OCI-LY3 (cell line): ENCODE data around the gene PHYKPL.

ENCODE experiments used
- CTCF ChIP-seq: fragments of 200-600, 300-600 bp; sonication (generic); IDR thresholded peaks from 2 replicates; pipeline ENCODE4 v1.5.1; 2014; ENCODE audit warnings: antibody characterized with exemption, low read length, low read depth
- EZH2phosphoT487 ChIP-seq: fragments of 200-600 bp; shearing (Covaris generic); IDR thresholded peaks from 2 replicates; pipeline ENCODE4 v1.6.1; 2018; ENCODE audit warnings: antibody characterized with exemption, mixed run types, low read depth

GRCh38 chr5:178252258-178252657 is 19.7 kb upstream of the PHYKPL start:
- TF ChIP-seq EZH2phosphoT487 = no peak
- no peak for TF ChIP-seq CTCF
